ENCODE results near the gene KDELR3.

GRCh38 chr22:38423512-38424503, 44.1 kb upstream of the KDELR3 start:
- TF ChIP-seq POLR2AphosphoS5 (IDR thresholded peaks at IDR 0.05) = no peak
- TF ChIP-seq CTCF (IDR thresholded peaks at IDR 0.05) = no peak
- no peak for TF ChIP-seq POLR2A (IDR thresholded peaks at IDR 0.05)
- TF ChIP-seq EP300 (IDR thresholded peaks at IDR 0.05) = no peak

Data from upper lobe of left lung (tissue), 4 donors.